Measurements from ENCODE around the gene TSPAN2. TPM values are rescaled to one million over a fixed set of nuclear protein-coding genes. Genes with fewer than 3 reads are reported as not detected.

Gene TSPAN2
- total and polyA plus RNA-seq, 2 of the 4 experiments (the other 2 are of a cell fraction): 0.18 to 0.60 TPM

GRCh38 chr1:115115521-115116161 lies 26.3 kb upstream of the TSPAN2 start:
- peak; percentile 43 for DNase-seq
- peak; percentile 46 for ATAC-seq (ENCODE audit: low read depth)
- Histone ChIP-seq H2BK5ac (ENCODE audit: low read depth, low read length, poor library complexity, severe bottlenecking) (no peak overlapping the region), H3K4me1 (ENCODE audit: control insufficient read depth, insufficient read depth, low read length) (peaks cover 8% of the 10 kb centered on the region), H3K4me2 (ENCODE audit: low read depth, low read length) (no peak overlapping the region), H2AK5ac (ENCODE audit: low read depth, low read length) (no peak overlapping the region), H2BK15ac (ENCODE audit: low read depth, low read length) (no peak overlapping the region), H4K20me1 (ENCODE audit: insufficient read depth, low read length) (no peaks in the 10 kb centered on the region), H3K4ac (ENCODE audit: low read depth, low read length) (no peak overlapping the region), H2BK120ac (ENCODE audit: low read depth, low read length) (no peak overlapping the region), H3K9ac (ENCODE audit: low read depth, low read length) (no peak overlapping the region), H3K23ac (ENCODE audit: low read depth, low read length) (no peak overlapping the region), H3K56ac (ENCODE audit: extremely low read depth, insufficient read depth, low read length) (no peak overlapping the region; the same call in 1 of the 2 replicates), H3K9me1 (ENCODE audit: insufficient read depth, low read length) (no peaks in the 10 kb centered on the region), H4K8ac (ENCODE audit: low read depth in 2 of 2, low read length in 2 of 2) (no peak overlapping the region), H4K91ac (ENCODE audit: insufficient read depth, low read depth, low read length) (no peak overlapping the region), H3K4me3 (ENCODE audit: insufficient read depth, low read depth, low read length) (no peak overlapping the region), H3K27ac (ENCODE audit: insufficient read depth, low read length) (no peak overlapping the region), H2AK9ac (replicated peaks; ENCODE audit: low read depth, low read length, poor library complexity) (no peak overlapping the region), H3K9me3 (ENCODE audit: control insufficient read depth, insufficient read depth, low read length) (no peaks in the 10 kb centered on the region; the same call in 1 of the 2 replicates), H4K5ac (ENCODE audit: low read depth, low read length) (no peak overlapping the region), H2AFZ (replicated peaks; ENCODE audit: low read length, poor library complexity) (peak overlapping the region; percentile 52), H2BK20ac (ENCODE audit: low read depth, low read length) (no peak overlapping the region), H3K79me1 (ENCODE audit: low read depth in 1 of 2, low read length in 2 of 2) (no peaks in the 10 kb centered on the region), H3K18ac (ENCODE audit: low read depth, low read length) (no peak overlapping the region), H3K27me3 (ENCODE audit: control insufficient read depth, insufficient read depth, low read length) (no peaks in the 10 kb centered on the region), H3K14ac (replicated peaks; ENCODE audit: low read depth, low read length) (no peak overlapping the region), H3K36me3 (ENCODE audit: control insufficient read depth, insufficient read depth, low read length) (no peaks in the 10 kb centered on the region)
- dilution Hi-C loops (cut with HindIII; ENCODE audit: low sequenced_read_pairs, unreplicated experiment) (no loop called here), intact Hi-C loops (cut with micrococcal nuclease) (no loop called here), in situ Hi-C loops (cut with MboI; ENCODE audit: low sequenced_read_pairs) (no loop called here)
- CTCF ChIA-PET: no interaction called here
- no TSS peak for BruUV-seq (replicated peaks)
- POLR2A ChIA-PET (ENCODE audit: unreplicated experiment): no interaction called here
- WGBS, 2 experiments (ENCODE audit: extremely low coverage in 2 of 2, insufficient read length in 1 of 2): 0% methylated on average over 1 of the region's 6 CpGs; no CpG with 5 or more reads in 1 of the 2 experiments
- TF ChIP-seq POLR2A (IDR thresholded peaks at IDR 0.05; ENCODE audit: low read depth, low read length): no peak
- TF ChIP-seq CTCF (conservative IDR thresholded peaks at IDR 0.05; ENCODE audit: low read depth, low read length): no peak
- TF ChIP-seq RAD21 (IDR thresholded peaks at IDR 0.05; ENCODE audit: low read length): no peak
- TF ChIP-seq BHLHE40 (IDR thresholded peaks at IDR 0.05; ENCODE audit: low read depth, low read length): no peak
- no peak for TF ChIP-seq FOS (IDR thresholded peaks at IDR 0.05; ENCODE audit: low read depth, low read length)
- TF ChIP-seq RFX5 (IDR thresholded peaks at IDR 0.05; ENCODE audit: low read depth, low read length): no peak
- no peak for TF ChIP-seq SMC3 (IDR thresholded peaks at IDR 0.05; ENCODE audit: low read depth, low read length)
- TF ChIP-seq CHD1 (IDR thresholded peaks at IDR 0.05; ENCODE audit: low read depth, low read length): no peak
- TF ChIP-seq NFE2L2 (IDR thresholded peaks at IDR 0.05; ENCODE audit: low read depth, low read length): no peak
- no peak for TF ChIP-seq MXI1 (IDR thresholded peaks at IDR 0.05; ENCODE audit: borderline replicate concordance, low read depth, low read length)
- TF ChIP-seq MAZ (IDR thresholded peaks at IDR 0.05; ENCODE audit: borderline replicate concordance, low read depth, low read length): no peak
- no peak for TF ChIP-seq RCOR1 (IDR thresholded peaks at IDR 0.05; ENCODE audit: insufficient replicate concordance, low read length)

All from IMR-90 (cell line).